Upper lobe of right lung (tissue), 1 donor: ENCODE results near the gene TTC7B. TPM values are rescaled to one million over a fixed set of nuclear protein-coding genes. Genes with fewer than 3 reads are reported as not detected.

Source experiments
- ATAC-seq: fragments of 200-7000 bp; cut with Tn5 transposase; one replicate; pipeline ENCODE4 v1.9.1; 2020; ENCODE audit warnings: mild to moderate bottlenecking, moderate library complexity
- DNase-seq: peaks from one replicate; pipeline ENCODE4 v3.0.0-alpha.2; 2020
- H3K27ac ChIP-seq: fragments of 200-600 bp; one replicate; pipeline ENCODE4 v1.8.0; 2022
- H3K27me3 ChIP-seq: fragments of 200-600 bp; one replicate; pipeline ENCODE4 v1.8.0; 2022; ENCODE audit warnings: mild to moderate bottlenecking
- H3K36me3 ChIP-seq: fragments of 200-600 bp; one replicate; pipeline ENCODE4 v1.8.0; 2022
- H3K4me1 ChIP-seq: fragments of 200-600 bp; one replicate; pipeline ENCODE4 v1.8.0; 2022
- H3K4me3 ChIP-seq: fragments of 200-600 bp; one replicate; pipeline ENCODE4 v1.8.0; 2022; ENCODE audit warnings: mild to moderate bottlenecking
- H3K9me3 ChIP-seq: fragments of 200-600 bp; one replicate; pipeline ENCODE4 v1.8.0; 2022
- CTCF ChIP-seq: fragments of 200-600 bp; IDR thresholded peaks from one replicate; pipeline ENCODE4 v1.8.0; 2022; ENCODE audit warnings: antibody characterized with exemption
- intact Hi-C: fragments of 100-400 bp; cut with DNase I; formaldehyde crosslinking; loops from one replicate; pipeline ENCODE4 v1.11.0; 2022
- total RNA-seq: library from RNA; stranded (reverse); fragmentation: NEBNext Ultra II Directional; extraction: Animal tissue kit (Norgen Biotek cat#: 25700); gene quantifications from one replicate; pipeline ENCODE4 v1.2.1, GENCODE V29; 2021
- donor health status: DM: no; HTN: yes; CAD: no; lungs with severe emphysema.

The TTC7B gene
- total RNA-seq, 1 donor from 2014 or later = 41.5 TPM

- Histone ChIP-seq H3K27ac (no peak overlapping the region), H3K4me1 (peaks cover 11% of the 10 kb centered on the region), H3K4me3 (no peak overlapping the region), H3K36me3 (no peaks in the 10 kb centered on the region), H3K27me3 (no peaks in the 10 kb centered on the region), H3K9me3 (no peaks in the 10 kb centered on the region)
- intact Hi-C loops = no loop called here
- DNase-seq (peak; percentile 53), ATAC-seq (no peak)
- TF ChIP-seq CTCF = no peak
Observed at GRCh38 chr14:90538716-90539495, 277.3 kb downstream of the TTC7B start.

DNA sequence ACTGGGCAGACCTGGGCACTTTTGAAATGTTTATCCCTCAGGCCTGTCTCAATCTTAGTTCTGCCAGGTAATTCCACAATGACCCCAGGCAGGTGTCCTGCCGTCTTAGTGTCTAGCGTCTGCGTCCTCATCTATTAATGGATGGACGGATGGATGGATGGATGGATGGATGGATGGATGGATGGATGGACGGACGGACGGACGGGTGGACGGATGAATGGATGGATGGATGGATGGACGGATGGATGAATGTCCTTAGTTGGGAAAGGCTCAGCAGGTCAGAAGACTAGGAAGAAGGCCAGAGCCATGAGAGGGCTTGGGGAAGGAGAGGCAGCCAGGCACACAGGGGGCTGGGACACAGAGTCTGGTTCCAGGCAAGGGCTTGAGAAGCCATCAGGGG lies 278.1 kb downstream of the TTC7B start:
- H3K27me3 ChIP-seq = no peaks in the 10 kb centered on the region
- peaks cover 15% of the 10 kb centered on the region for H3K4me1 ChIP-seq
- H3K36me3 ChIP-seq = no peaks in the 10 kb centered on the region
- ATAC-seq = no peak
- DNase-seq = no peak
- no peaks in the 10 kb centered on the region for H3K9me3 ChIP-seq
- no peak overlapping the region for H3K27ac ChIP-seq
- TF ChIP-seq CTCF = no peak
- intact Hi-C loops = no loop called here
- no peak overlapping the region for H3K4me3 ChIP-seq

DNA sequence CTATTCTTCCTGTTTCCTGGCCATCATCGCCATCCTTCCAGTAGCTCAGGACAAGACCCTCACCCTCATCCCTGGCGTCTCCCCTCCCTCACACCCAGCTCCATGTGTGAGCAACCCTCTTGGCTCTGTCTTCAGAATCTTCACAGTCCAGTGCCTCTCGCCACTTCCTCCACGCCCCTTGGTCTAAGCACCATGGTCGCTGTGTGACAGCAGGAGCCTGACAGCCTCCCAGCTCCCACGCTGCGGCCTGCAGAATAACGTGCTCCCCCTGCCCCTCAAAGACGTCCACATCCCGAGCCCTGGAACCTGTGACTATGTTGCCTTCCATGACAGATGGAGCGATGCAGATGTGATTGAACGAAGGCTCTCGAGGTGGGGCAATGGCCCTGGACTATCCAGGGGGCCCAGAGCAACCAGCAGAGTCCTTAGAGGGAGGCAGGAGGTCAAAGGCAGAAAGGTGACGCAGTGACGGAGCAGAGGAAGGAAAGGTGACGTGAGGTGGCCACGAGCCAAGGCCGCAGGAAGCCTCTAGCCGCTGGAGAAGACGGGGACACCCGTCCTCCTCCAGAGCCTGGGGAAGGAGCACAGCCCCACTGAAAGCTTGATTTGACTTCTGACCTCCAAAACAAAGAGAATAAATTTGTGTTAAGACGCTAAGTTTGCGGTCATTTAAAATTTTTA lies 279.6 kb downstream of the TTC7B start:
- H3K4me3 ChIP-seq = no peak overlapping the region
- intact Hi-C loops = no loop called here
- H3K27me3 ChIP-seq = no peaks in the 10 kb centered on the region
- H3K9me3 ChIP-seq = no peaks in the 10 kb centered on the region
- peak; percentile 52 for DNase-seq
- no peak overlapping the region for H3K27ac ChIP-seq
- no peaks in the 10 kb centered on the region for H3K36me3 ChIP-seq
- TF ChIP-seq CTCF = no peak
- H3K4me1 ChIP-seq = peaks cover 15% of the 10 kb centered on the region
- ATAC-seq = no peak

DNA sequence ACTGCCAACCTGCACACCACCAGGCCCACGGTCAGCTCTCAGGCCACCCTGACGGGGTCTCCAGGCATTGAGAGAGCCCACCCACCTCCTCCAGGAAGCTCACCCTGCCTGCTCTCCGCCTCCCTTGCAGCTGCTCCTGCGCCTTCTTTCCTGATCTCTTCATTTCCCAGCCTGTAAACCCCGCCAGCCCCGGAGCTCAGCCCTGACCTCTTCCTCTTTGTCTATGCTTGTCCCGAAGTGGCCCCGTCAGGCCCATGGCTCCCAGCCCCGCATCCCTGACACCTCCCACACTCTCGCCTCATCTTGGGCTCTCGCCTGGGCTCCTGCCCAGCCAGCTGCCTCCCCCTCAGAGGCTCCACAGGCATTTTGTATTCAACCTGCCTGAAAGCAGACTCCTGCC lies 280.1 kb downstream of the TTC7B start:
- intact Hi-C loops = no loop called here
- DNase-seq (peak; percentile 64), ATAC-seq (peak; percentile 18)
- H3K4me1 ChIP-seq = peaks cover 15% of the 10 kb centered on the region
- H3K4me3 ChIP-seq = no peak overlapping the region
- H3K27me3 ChIP-seq = no peaks in the 10 kb centered on the region
- H3K27ac ChIP-seq = no peak overlapping the region
- H3K36me3 ChIP-seq = no peaks in the 10 kb centered on the region
- TF ChIP-seq CTCF = no peak
- H3K9me3 ChIP-seq = no peaks in the 10 kb centered on the region

GRCh38 chr14:90535556-90536090 lies 280.6 kb downstream of the TTC7B start:
- H3K9me3 ChIP-seq = no peaks in the 10 kb centered on the region
- no peak overlapping the region for H3K27ac ChIP-seq
- no peak for TF ChIP-seq CTCF
- intact Hi-C loops = no loop called here
- no peaks in the 10 kb centered on the region for H3K36me3 ChIP-seq
- no peak for ATAC-seq
- peaks cover 15% of the 10 kb centered on the region for H3K4me1 ChIP-seq
- no peak for DNase-seq
- no peak overlapping the region for H3K4me3 ChIP-seq
- H3K27me3 ChIP-seq = no peaks in the 10 kb centered on the region
